Measurements from ENCODE around the gene SDE2.
A peak's percentile ranks its signal among the peaks of the same experiment; 100 is the strongest.
"Not testable (repeated sequence)": the region's sequence is repeated elsewhere in the genome, so short reads cannot be mapped to it uniquely, and the experiment has no call there.

The SDE2 gene

GRCh38 chr1:225950905-225951497 is 48.1 kb downstream of the SDE2 start:
- H3K36me3 Mint-ChIP-seq, result no peaks in the 10 kb centered on the region
- H3K27ac Mint-ChIP-seq, result no peak overlapping the region
- H3K4me1 Mint-ChIP-seq, result no peaks in the 10 kb centered on the region
- peaks cover 28% of the 10 kb centered on the region for H3K27me3 Mint-ChIP-seq
- no peaks in the 10 kb centered on the region for H3K9me3 Mint-ChIP-seq
- no peak for ATAC-seq (ENCODE audit: low read depth)
- DNase-seq (ENCODE audit: low spot score in 2 of 2), result no peak
- no peak overlapping the region for H3K4me3 Mint-ChIP-seq

DNA sequence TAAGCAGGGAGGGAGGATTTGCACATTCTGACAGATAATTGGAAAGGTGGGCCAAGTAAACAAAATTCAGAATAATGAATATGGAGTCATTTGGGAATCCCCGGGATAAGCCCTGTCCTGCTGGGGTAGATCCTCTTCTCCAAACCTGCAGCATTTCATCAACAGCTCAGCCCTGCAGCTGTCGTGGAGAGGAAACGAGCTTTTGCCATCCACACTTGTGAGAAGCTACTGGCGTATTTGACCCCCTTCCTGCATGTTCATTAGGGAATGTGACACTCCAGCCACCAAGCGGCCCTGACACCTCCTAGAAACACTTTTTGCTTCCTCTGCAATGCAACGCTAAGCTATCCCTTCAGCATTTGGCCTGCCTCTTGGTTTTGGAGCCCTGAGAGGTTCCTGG is 50.1 kb downstream of the SDE2 start:
- Mint-ChIP-seq H3K27ac (no peak overlapping the region), H3K36me3 (no peaks in the 10 kb centered on the region), H3K4me1 (peaks cover 5% of the 10 kb centered on the region), H3K4me3 (no peak overlapping the region), H3K9me3 (no peaks in the 10 kb centered on the region), H3K27me3 (peaks cover 25% of the 10 kb centered on the region)
- ATAC-seq (ENCODE audit: low read depth), result no peak
- no peak for DNase-seq (ENCODE audit: low spot score in 2 of 2)

GRCh38 chr1:225946803-225947202 is 52.3 kb downstream of the SDE2 start:
- no peaks in the 10 kb centered on the region for H3K9me3 Mint-ChIP-seq
- DNase-seq (ENCODE audit: low spot score in 2 of 2), result no peak
- H3K36me3 Mint-ChIP-seq, result no peaks in the 10 kb centered on the region
- no peak overlapping the region for H3K27ac Mint-ChIP-seq
- H3K4me1 Mint-ChIP-seq, result peaks cover 5% of the 10 kb centered on the region
- peaks cover 18% of the 10 kb centered on the region for H3K27me3 Mint-ChIP-seq
- no peak overlapping the region for H3K4me3 Mint-ChIP-seq
- no peak for ATAC-seq (ENCODE audit: low read depth)

DNA sequence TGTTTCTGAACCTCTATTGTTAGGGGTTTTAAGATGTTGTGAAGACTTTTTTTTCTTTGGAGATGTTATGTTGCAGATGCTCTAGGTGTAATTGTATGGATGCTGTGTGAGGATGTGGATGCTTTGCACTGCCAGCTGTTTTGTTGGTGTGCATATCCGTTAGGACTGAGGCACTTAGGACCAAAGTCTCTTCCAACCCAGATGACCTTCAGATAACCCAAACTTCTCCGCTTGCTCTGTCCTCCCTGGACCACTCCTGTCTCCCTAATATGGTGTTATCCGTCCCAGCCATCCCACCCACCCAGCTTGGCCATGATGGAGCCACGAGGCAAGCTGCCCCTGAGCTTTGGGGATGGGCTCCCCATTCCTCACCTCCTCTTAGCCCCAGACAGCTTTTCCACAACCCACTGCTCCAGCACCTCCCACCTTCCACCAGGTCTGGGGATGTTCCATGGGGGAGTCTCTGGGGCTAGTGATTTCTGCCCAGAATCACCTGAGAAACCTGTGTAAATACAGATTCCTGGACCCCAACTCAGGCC is 53.0 kb downstream of the SDE2 start:
- Mint-ChIP-seq H3K27ac (no peak overlapping the region), H3K27me3 (peaks cover 15% of the 10 kb centered on the region), H3K4me3 (no peak overlapping the region), H3K9me3 (no peaks in the 10 kb centered on the region), H3K4me1 (peaks cover 5% of the 10 kb centered on the region), H3K36me3 (no peaks in the 10 kb centered on the region)
- ATAC-seq (ENCODE audit: low read depth), result no peak
- no peak for DNase-seq (ENCODE audit: low spot score in 2 of 2)

GRCh38 chr1:225945564-225945963 is 53.6 kb downstream of the SDE2 start:
- no peaks in the 10 kb centered on the region for H3K9me3 Mint-ChIP-seq
- H3K4me3 Mint-ChIP-seq, result no peak overlapping the region
- peaks cover 5% of the 10 kb centered on the region for H3K4me1 Mint-ChIP-seq
- H3K27me3 Mint-ChIP-seq, result peaks cover 12% of the 10 kb centered on the region
- no peaks in the 10 kb centered on the region for H3K36me3 Mint-ChIP-seq
- DNase-seq (ENCODE audit: low spot score in 2 of 2) (no peak), ATAC-seq (ENCODE audit: low read depth) (no peak)
- no peak overlapping the region for H3K27ac Mint-ChIP-seq

- Mint-ChIP-seq H3K4me3 (no peak overlapping the region), H3K27ac (no peak overlapping the region), H3K4me1 (peaks cover 5% of the 10 kb centered on the region), H3K9me3 (no peaks in the 10 kb centered on the region), H3K36me3 (no peaks in the 10 kb centered on the region), H3K27me3 (peaks cover 11% of the 10 kb centered on the region)
- peak; percentile 99 for ATAC-seq (ENCODE audit: low read depth)
- peak; percentile 34 to 36 for DNase-seq (ENCODE audit: low spot score in 2 of 2)
These were observed 54.2 kb downstream of the SDE2 start for GRCh38 chr1:225944951-225945350.

DNA sequence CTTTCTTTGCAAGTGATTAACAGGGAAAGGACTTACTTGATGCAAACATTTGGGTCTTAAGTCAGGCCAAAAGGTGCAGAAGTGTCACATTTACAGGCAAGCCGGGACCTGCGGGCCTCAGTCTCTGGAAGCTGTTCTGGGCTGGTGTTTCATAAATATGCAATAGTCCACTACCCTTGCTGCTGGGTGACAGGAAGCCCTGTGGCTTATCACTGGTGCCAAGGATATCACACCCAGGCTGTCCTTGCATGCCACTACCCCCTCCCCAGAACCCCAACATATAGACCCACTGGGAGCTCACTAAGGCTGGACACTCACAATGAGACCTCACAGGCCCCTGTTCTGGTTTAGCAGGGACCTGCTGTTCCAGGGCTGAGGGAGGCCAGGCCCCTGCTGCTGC is 54.8 kb downstream of the SDE2 start:
- Mint-ChIP-seq H3K4me3 (no peak overlapping the region), H3K27ac (no peak overlapping the region), H3K4me1 (peaks cover 5% of the 10 kb centered on the region), H3K36me3 (no peaks in the 10 kb centered on the region), H3K27me3 (peaks cover 11% of the 10 kb centered on the region), H3K9me3 (no peaks in the 10 kb centered on the region)
- no peak for ATAC-seq (ENCODE audit: low read depth)
- no peak for DNase-seq (ENCODE audit: low spot score in 2 of 2)

DNA sequence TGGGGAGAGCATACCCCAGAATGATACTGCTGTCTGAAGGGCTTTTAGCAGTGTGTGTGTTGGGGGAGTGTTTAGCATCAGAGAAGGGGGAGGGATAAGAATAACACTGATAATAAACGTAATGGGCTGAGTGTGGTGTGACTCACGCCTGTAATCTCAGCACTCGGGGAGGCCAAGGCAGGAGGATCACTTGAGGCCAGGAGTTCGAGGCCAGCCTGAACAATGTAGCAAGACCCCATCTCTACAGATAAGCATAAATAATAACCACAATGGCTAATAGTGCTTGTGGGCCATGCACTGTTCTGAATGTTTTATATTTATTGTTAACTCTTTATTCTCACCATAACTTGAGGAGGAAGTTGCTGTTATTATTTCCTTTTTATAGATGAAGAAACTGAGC is 55.6 kb downstream of the SDE2 start:
- ATAC-seq (ENCODE audit: low read depth) (no peak), DNase-seq (ENCODE audit: low spot score in 2 of 2) (no peak)
- Mint-ChIP-seq H3K27me3 (peaks cover 8% of the 10 kb centered on the region), H3K27ac (no peak overlapping the region), H3K4me1 (peaks cover 5% of the 10 kb centered on the region), H3K36me3 (no peaks in the 10 kb centered on the region), H3K4me3 (no peak overlapping the region), H3K9me3 (no peaks in the 10 kb centered on the region)

DNA sequence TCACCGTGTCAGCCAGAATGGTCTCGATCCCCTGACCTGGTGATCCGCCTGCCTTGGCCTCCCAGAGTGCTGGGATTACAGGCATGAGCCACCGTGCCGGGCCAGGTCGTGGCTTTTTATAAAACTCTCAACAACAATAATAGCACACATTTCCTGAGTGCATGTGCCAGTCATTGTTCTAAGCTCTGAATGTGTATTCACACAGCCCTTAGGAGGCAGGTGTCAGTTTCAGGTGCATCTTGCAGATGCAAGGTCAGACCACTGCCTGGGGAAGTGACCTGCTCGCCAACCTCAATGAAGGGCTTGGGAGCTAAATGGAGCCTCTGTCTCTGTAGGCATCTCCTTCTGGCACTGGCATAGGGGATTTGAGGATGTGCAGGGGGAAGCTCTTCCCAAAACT is 56.6 kb downstream of the SDE2 start:
- H3K27ac Mint-ChIP-seq, result no peak overlapping the region
- H3K9me3 Mint-ChIP-seq, result no peaks in the 10 kb centered on the region
- peak; percentile 25 for ATAC-seq (ENCODE audit: low read depth)
- DNase-seq (ENCODE audit: low spot score in 2 of 2), result no peak
- no peaks in the 10 kb centered on the region for H3K36me3 Mint-ChIP-seq
- no peak overlapping the region for H3K4me3 Mint-ChIP-seq
- peaks cover 5% of the 10 kb centered on the region for H3K4me1 Mint-ChIP-seq
- peaks cover 5% of the 10 kb centered on the region for H3K27me3 Mint-ChIP-seq

DNA sequence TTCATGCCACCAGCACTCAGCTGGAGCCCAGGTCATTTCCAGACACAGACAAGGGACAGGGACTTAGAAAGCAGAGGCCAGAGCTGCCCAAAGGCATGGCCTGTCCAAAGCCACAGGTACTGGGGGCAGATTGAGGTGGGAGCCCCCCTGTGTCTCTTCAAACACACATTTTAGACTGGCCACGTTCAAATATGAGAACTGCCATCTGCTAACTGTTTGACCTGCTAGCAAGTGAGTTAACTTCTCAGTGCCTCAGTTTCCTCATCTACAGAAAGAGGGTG is 57.3 kb downstream of the SDE2 start:
- peaks cover 1% of the 10 kb centered on the region for H3K27me3 Mint-ChIP-seq
- H3K4me1 Mint-ChIP-seq, result peaks cover 5% of the 10 kb centered on the region
- H3K4me3 Mint-ChIP-seq, result no peak overlapping the region
- H3K36me3 Mint-ChIP-seq, result no peaks in the 10 kb centered on the region
- H3K9me3 Mint-ChIP-seq, result no peaks in the 10 kb centered on the region
- no peak overlapping the region for H3K27ac Mint-ChIP-seq
- ATAC-seq (ENCODE audit: low read depth) (no peak), DNase-seq (ENCODE audit: low spot score in 2 of 2) (no peak)

DNA sequence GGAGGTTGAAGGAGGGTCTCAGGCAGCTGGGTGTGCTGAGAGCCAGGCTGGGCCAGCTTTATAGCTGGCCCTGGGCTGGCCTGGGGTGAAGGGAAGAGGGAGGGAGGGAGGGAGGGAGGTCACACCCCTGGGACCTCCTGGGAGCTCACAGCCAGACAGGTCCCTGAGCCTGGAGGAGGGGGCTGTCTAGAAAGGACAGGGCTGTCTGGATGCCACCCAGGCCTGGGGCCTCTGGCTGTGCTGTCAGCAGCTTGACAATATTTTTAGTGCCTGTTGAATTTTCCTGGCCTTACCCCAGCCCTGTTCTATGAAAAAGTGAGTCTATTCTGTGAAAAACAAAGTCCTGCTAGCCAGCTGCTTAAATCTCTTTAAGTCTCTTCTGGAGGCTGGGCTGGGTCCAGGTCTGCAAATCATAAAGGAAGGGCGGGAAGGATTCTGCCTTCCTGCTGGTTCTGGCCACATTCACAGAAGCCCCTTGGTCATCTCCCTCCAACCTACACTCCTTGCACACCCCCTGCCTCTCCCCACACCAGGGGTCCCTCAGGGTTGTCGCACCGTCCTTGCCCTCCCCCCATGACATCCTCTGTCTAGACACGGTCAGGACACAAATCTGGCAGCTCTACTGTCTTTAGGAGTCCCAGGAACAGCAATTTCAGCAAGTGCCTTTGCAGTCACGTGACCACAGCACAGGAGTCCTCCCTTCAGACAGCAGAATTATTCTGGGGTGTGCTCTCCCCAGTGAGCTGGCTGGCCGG is 57.8 kb downstream of the SDE2 start, which contains the start of gene LEFTY2:
TSS of gene LEFTY2 (minus strand) at position 34 of the 755 bp plus-strand sequence. CDS start 80 bp downstream, outside the sequence.
- Mint-ChIP-seq H3K27me3 (peaks cover 1% of the 10 kb centered on the region), H3K27ac (no peak within 1 kb of the TSS), H3K4me3 (no peak within 1 kb of the TSS), H3K4me1 (peaks cover 5% of the 10 kb centered on the region), H3K9me3 (no peaks in the 10 kb centered on the region), H3K36me3 (no peaks in the 10 kb centered on the region)
- ATAC-seq (ENCODE audit: low read depth) (no peak), DNase-seq (ENCODE audit: low spot score in 2 of 2) (no peak)

- no peak overlapping the region for H3K27ac Mint-ChIP-seq
- peaks cover 5% of the 10 kb centered on the region for H3K4me1 Mint-ChIP-seq
These were observed 58.6 kb downstream of the SDE2 start for GRCh38 chr1:225940385-225941151.

GRCh38 chr1:225939939-225940310 is 59.2 kb downstream of the SDE2 start:
- H3K27ac Mint-ChIP-seq; H3K36me3 Mint-ChIP-seq; DNase-seq (ENCODE audit: low spot score in 2 of 2); H3K9me3 Mint-ChIP-seq; H3K4me1 Mint-ChIP-seq; H3K27me3 Mint-ChIP-seq; H3K4me3 Mint-ChIP-seq; ATAC-seq (ENCODE audit: low read depth): not testable (repeated sequence)

More at GRCh38 chr1:225940385-225941151, 58.6 kb downstream of the SDE2 start:
- DNase-seq (ENCODE audit: low spot score in 2 of 2) (no peak), ATAC-seq (ENCODE audit: low read depth) (no peak)
- Mint-ChIP-seq H3K27me3 (peaks cover 1% of the 10 kb centered on the region), H3K36me3 (no peaks in the 10 kb centered on the region), H3K4me3 (no peak overlapping the region), H3K9me3 (no peaks in the 10 kb centered on the region)

Measured in memory B cell (primary cell).